BJ (cell line): ENCODE results near the gene MEIKIN. TPM values are rescaled to one million over a fixed set of nuclear protein-coding genes. Genes with fewer than 3 reads are reported as not detected.

ENCODE experiments used
- CTCF ChIA-PET: fragments of 350-600 bp; formaldehyde crosslinking; extraction: SDS; loops from one replicate; lab custom pipeline; 2021; ENCODE audit warnings: antibody characterized with exemption, inconsistent platforms; lab: Yijun Ruan, JAX
- POLR2A ChIA-PET: fragments of 300-600 bp; sonication (Branson Sonifier 250); formaldehyde crosslinking; extraction: SDS; loops from one replicate; lab custom pipeline; 2021; ENCODE audit warnings: antibody characterized with exemption; lab: Charles Lee
- DNase-seq: peaks from one replicate; pipeline ENCODE4 v3.0.0-alpha.2; 2011; ENCODE audit warnings: low read depth
- H3K27me3 ChIP-seq: 2 replicates; pipeline ENCODE4 v1.6.0; 2011; ENCODE audit warnings: low read length; ENCODE audit not compliant: control insufficient read depth, insufficient read depth
- H3K36me3 ChIP-seq: 2 replicates; pipeline ENCODE4 v1.5.1; 2011; ENCODE audit warnings: low read length; ENCODE audit not compliant: control insufficient read depth, insufficient read depth
- H3K4me3 ChIP-seq: 2 replicates; pipeline ENCODE4 v1.5.1; 2011; ENCODE audit warnings: low read depth, mild to moderate bottlenecking, control low read depth, low read length
- CTCF ChIP-seq: IDR thresholded peaks from 2 replicates; pipeline ENCODE4 v1.5.1; 2011; ENCODE audit warnings: low read depth, mild to moderate bottlenecking, control low read depth, inconsistent platforms, low read length, moderate library complexity; ENCODE audit not compliant: insufficient read depth
- polyA plus RNA-seq: library from polyadenylated mRNA; depleted of rRNA; stranded (reverse); fragments of >200 nt; gene quantifications from 2 replicates; pipeline ENCODE4 v1.2.3, GENCODE V29; 2011

The MEIKIN gene
- polyA plus RNA-seq, 1 experiment: not detected

GRCh38 chr5:131818001-131818724 is 127.3 kb downstream of the MEIKIN start:
- no peak overlapping the region for H3K4me3 ChIP-seq
- TF ChIP-seq CTCF: no peak
- POLR2A ChIA-PET: no interaction called here
- no peak for DNase-seq
- no peaks in the 10 kb centered on the region for H3K36me3 ChIP-seq
- CTCF ChIA-PET: no interaction called here
- no peaks in the 10 kb centered on the region for H3K27me3 ChIP-seq

- Histone ChIP-seq H3K36me3 (no peaks in the 10 kb centered on the region), H3K27me3 (no peaks in the 10 kb centered on the region), H3K4me3 (no peak overlapping the region)
- no peak for TF ChIP-seq CTCF
- POLR2A ChIA-PET: no interaction called here
- CTCF ChIA-PET: no interaction called here
- peak; percentile 34 for DNase-seq
Measured at GRCh38 chr5:131814990-131815389, 130.5 kb downstream of the MEIKIN start.

GRCh38 chr5:131812371-131813160 is 132.9 kb downstream of the MEIKIN start:
- H3K36me3 ChIP-seq: no peaks in the 10 kb centered on the region
- TF ChIP-seq CTCF: no peak
- CTCF ChIA-PET: interaction anchor here (1.1 to 3.3 kb wide), 2 partner anchors 12 to 195 kb away, joined by 3 to 25 read pairs; no protein-coding TSS in a partner anchor
- DNase-seq: no peak
- no peaks in the 10 kb centered on the region for H3K27me3 ChIP-seq
- no peak overlapping the region for H3K4me3 ChIP-seq
- POLR2A ChIA-PET: no interaction called here

- Histone ChIP-seq H3K36me3 (no peaks in the 10 kb centered on the region), H3K4me3 (no peak overlapping the region), H3K27me3 (no peaks in the 10 kb centered on the region)
- DNase-seq: no peak
- ChIA-PET CTCF (interaction anchor here (0.6 to 3.3 kb wide), 7 partner anchors 12 to 688 kb away, joined by 3 to 25 read pairs (median 4); partner anchors contain the start of gene FNIP1), POLR2A (no interaction called here)
- 0 out of 2 replicates have a peak, but pooled peaks have one; percentile 9 for TF ChIP-seq CTCF
Measured at GRCh38 chr5:131810510-131811249, 134.8 kb downstream of the MEIKIN start.
